K562 (cell line): ENCODE data around the gene TP73. TPM values are rescaled to one million over a fixed set of nuclear protein-coding genes. Genes with fewer than 3 reads are reported as not detected.
A peak's percentile ranks its signal among the peaks of the same experiment; 100 is the strongest.

Experiments used
- ARID3B ChIP-seq: fragments of 250-450 bp; sonication (Bioruptor Pico); IDR thresholded peaks from 2 replicates; pipeline ENCODE4 v1.4.0; 2020; ENCODE audit warnings: borderline replicate concordance
- E2F6 ChIP-seq, 2 experiments: IDR thresholded peaks; 2 replicates each; pipeline ENCODE4 v1.6.1; 2011; ENCODE audit warnings: borderline replicate concordance in 1 of 2, control low read depth in 1 of 2, low read depth in 1 of 2, low read length in 1 of 2, mild to moderate bottlenecking in 1 of 2, mixed read lengths in 1 of 2, moderate library complexity in 1 of 2; ENCODE audit not compliant: insufficient read depth in 1 of 2, insufficient read length in 1 of 2, poor library complexity in 1 of 2, severe bottlenecking in 1 of 2; ENCODE audit errors: extremely low read depth in 1 of 2
- ELF4 ChIP-seq: fragments of 450-650 bp; formaldehyde crosslinking; IDR thresholded peaks from 2 replicates; pipeline ENCODE4 v1.4.0; 2022; ENCODE audit warnings: missing genetic modification characterization
- ETV1 ChIP-seq: fragments of 450-650 bp; conservative IDR thresholded peaks from 2 replicates; pipeline ENCODE4 v1.6.1; 2016; ENCODE audit warnings: missing genetic modification characterization, control low read depth, low read depth, missing compliant biosample characterization
- ETV5 ChIP-seq: sonication (generic); formaldehyde crosslinking; IDR thresholded peaks from 2 replicates; pipeline ENCODE4 v1.4.0; 2020; ENCODE audit warnings: low read depth, mild to moderate bottlenecking, missing genetic modification reagents
- MGA ChIP-seq: fragments of 450-650 bp; IDR thresholded peaks from 2 replicates; pipeline ENCODE4 v1.6.1; 2016; ENCODE audit warnings: mild to moderate bottlenecking, moderate library complexity
- RFX7 ChIP-seq: fragments of 250-450 bp; sonication (Bioruptor Pico); IDR thresholded peaks from 2 replicates; pipeline ENCODE4 v1.5.1; 2021; ENCODE audit warnings: mild to moderate bottlenecking
- TCF3 ChIP-seq: sonication (generic); formaldehyde crosslinking; IDR thresholded peaks from 2 replicates; pipeline ENCODE4 v1.4.0; 2020; ENCODE audit warnings: mild to moderate bottlenecking, missing genetic modification reagents
- ZBTB17 ChIP-seq: fragments of 450-650 bp; formaldehyde crosslinking; IDR thresholded peaks from 2 replicates; pipeline ENCODE4 v1.4.0; 2020; ENCODE audit warnings: mild to moderate bottlenecking
- ZFP1 ChIP-seq: fragments of 450-650 bp; formaldehyde crosslinking; IDR thresholded peaks from 2 replicates; pipeline ENCODE4 v1.4.0; 2020; ENCODE audit warnings: mild to moderate bottlenecking, mixed read lengths
- ZNF165 ChIP-seq: fragments of 250-450 bp; sonication (Bioruptor Pico); IDR thresholded peaks from 2 replicates; pipeline ENCODE4 v1.4.0; 2020; ENCODE audit warnings: borderline replicate concordance
- polyA plus RNA-seq, 8 experiments: library from polyadenylated mRNA; depleted of rRNA in 4 of 8; stranded (reverse) in 5 of 8; unstranded in 3 of 8; fragments of >200 nt; fragmentation: Nextera tagmentation in 2 of 8; fragmentation: Illumina TruSeq in 1 of 8; extraction: Ambion mirVana in 2 of 8; extraction: Trizol in 1 of 8; gene quantifications; 2 replicates each; pipeline versions ENCODE4 v1.2.1 to v1.2.3, GENCODE V29; 2011 to 2014; ENCODE audit warnings: inconsistent platforms in 1 of 8, missing spikeins in 1 of 8
- total RNA-seq, 7 experiments: library from RNA; depleted of rRNA in 6 of 7; stranded (reverse); fragments of >200 nt in 6 of 7; fragmentation: Illumina TruSeq in 2 of 7; extraction: Trizol in 2 of 7; gene quantifications; 2 replicates each; pipeline versions ENCODE4 v1.2.1 to v1.2.3, GENCODE V29; 2011 to 2021; ENCODE audit warnings: low replicate concordance in 1 of 7

The TP73 gene
- total and polyA plus RNA-seq, 9 of the 15 experiments (the other 6 are each of a cell fraction or from before 2014, with no cell fraction given) = 0.07 to 1.6 (median 0.40) TPM; not detected in 2

GRCh38 chr1:3773572-3774275 is 121.4 kb downstream of the TP73 start (continued):
- TF ChIP-seq ARID3B (CRISPR knock-in tag) (0 out of 2 replicates have a peak, but pooled peaks have one; percentile 64), ZBTB17 (peak; percentile 3; the same call in 1 of the 2 replicates), ZFP1 (peak; percentile 55; the same call in 1 of the 2 replicates), RFX7 (CRISPR knock-in tag) (no peak), ETV5 (CRISPR knock-in tag) (peak; percentile 19; the same call in 1 of the 2 replicates), TCF3 (0 out of 2 replicates have a peak, but pooled peaks have one; percentile 3), ETV1 (tag) (no peak), MGA (peak; percentile 81), ELF4 (CRISPR knock-in tag) (0 out of 2 replicates have a peak, but pooled peaks have one; percentile 58), ZNF165 (CRISPR knock-in tag) (0 out of 2 replicates have a peak, but pooled peaks have one; percentile 63), E2F6 (IDR thresholded peaks at IDR 0.05; ENCODE audit: borderline replicate concordance in 1 of 2, extremely low read depth in 1 of 2, insufficient read depth in 1 of 2, insufficient read length in 1 of 2, low read depth in 1 of 2, low read length in 1 of 2, poor library complexity in 1 of 2, severe bottlenecking in 1 of 2) (peak in 1 of 2 experiments; percentile 15)
